ENCODE measurements around the gene CNIH3. TPM values are rescaled to one million over a fixed set of nuclear protein-coding genes. Genes with fewer than 3 reads are reported as not detected.

Gene CNIH3
- total RNA-seq, 1 donor = 3.9 TPM

- no peak overlapping the region for H3K4me3 ChIP-seq (ENCODE audit: low read depth, low read length)
- TF ChIP-seq CTCF (IDR thresholded peaks at IDR 0.05; ENCODE audit: insufficient read depth, low read depth, low read length) = no peak
- no peak for DNase-seq (ENCODE audit: low read depth)
These were observed 6.7 kb downstream of the CNIH3 start for GRCh38 chr1:224622831-224623230.

- peak; percentile 73 for DNase-seq (ENCODE audit: low read depth)
- TF ChIP-seq CTCF (IDR thresholded peaks at IDR 0.05; ENCODE audit: insufficient read depth, low read depth, low read length) = no peak
- no peak overlapping the region for H3K4me3 ChIP-seq (ENCODE audit: low read depth, low read length)
These were observed 7.2 kb downstream of the CNIH3 start for GRCh38 chr1:224623310-224623714.

- DNase-seq (ENCODE audit: low read depth) = peak; percentile 96
- no peak for TF ChIP-seq CTCF (IDR thresholded peaks at IDR 0.05; ENCODE audit: insufficient read depth, low read depth, low read length)
- no peak overlapping the region for H3K4me3 ChIP-seq (ENCODE audit: low read depth, low read length)
These were observed 7.7 kb downstream of the CNIH3 start for GRCh38 chr1:224623743-224624333.

GRCh38 chr1:224624432-224624831 is 8.3 kb downstream of the CNIH3 start:
- no peak overlapping the region for H3K4me3 ChIP-seq (ENCODE audit: low read depth, low read length)
- TF ChIP-seq CTCF (IDR thresholded peaks at IDR 0.05; ENCODE audit: insufficient read depth, low read depth, low read length) = no peak
- no peak for DNase-seq (ENCODE audit: low read depth)

GRCh38 chr1:224626042-224626441 is 9.9 kb downstream of the CNIH3 start:
- TF ChIP-seq CTCF (IDR thresholded peaks at IDR 0.05; ENCODE audit: insufficient read depth, low read depth, low read length) = no peak
- no peak overlapping the region for H3K4me3 ChIP-seq (ENCODE audit: low read depth, low read length)
- DNase-seq (ENCODE audit: low read depth) = peak; percentile 87

- no peak for TF ChIP-seq CTCF (IDR thresholded peaks at IDR 0.05; ENCODE audit: insufficient read depth, low read depth, low read length)
- H3K4me3 ChIP-seq (ENCODE audit: low read depth, low read length) = no peak overlapping the region
- no peak for DNase-seq (ENCODE audit: low read depth)
These were observed 13.8 kb downstream of the CNIH3 start for GRCh38 chr1:224629965-224630364.

Data from fibroblast of villous mesenchyme (primary cell).